ENCODE results near the gene FAM131C.

The FAM131C gene

DNA sequence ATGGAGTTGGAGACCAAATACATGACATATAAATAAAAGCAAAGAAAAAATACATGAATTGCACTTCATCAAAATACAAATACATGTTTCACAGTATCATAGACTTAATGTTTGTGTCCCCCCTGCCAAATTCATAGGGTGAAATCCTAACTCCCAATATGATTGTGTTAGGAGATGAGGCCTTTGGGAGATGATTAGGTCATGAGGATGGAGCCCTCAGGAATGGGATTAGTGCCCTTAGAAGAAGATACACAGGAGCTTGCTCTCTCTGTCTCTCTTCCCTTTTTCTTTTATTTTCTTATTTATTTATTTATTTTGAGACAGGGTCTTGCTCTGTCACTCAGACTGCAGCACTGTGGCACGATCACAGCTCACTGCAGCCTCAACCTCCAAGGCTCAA lies 26.0 kb upstream of the FAM131C start:
- no peak for DNase-seq

DNA sequence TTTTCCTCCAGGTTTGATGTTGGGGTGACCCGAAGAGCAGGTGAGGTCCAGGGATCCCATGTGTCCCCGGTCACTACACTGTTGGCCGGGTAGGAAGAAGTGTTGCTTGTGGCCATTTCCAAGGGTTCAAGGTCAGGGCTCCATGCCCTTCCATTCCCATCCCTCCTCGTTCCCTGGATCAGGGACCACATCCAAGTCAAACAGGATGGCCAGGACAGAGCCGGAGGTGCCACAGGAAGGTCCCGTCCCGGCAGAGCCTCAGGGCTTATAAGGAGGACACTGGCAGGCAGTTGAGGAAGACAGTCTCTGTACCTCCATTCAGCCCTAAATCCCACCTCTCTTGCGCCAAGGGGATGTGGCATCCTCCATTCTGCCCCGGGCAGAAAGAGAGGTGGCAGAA lies 22.0 kb upstream of the FAM131C start:
- DNase-seq: peak; percentile 41

GRCh38 chr1:16094453-16095158 lies 21.2 kb upstream of the FAM131C start:
- DNase-seq: peak; percentile 41

- peak; percentile 63 for DNase-seq
Measured at GRCh38 chr1:16093611-16094010, 20.2 kb upstream of the FAM131C start.

GRCh38 chr1:16092923-16093511 lies 19.6 kb upstream of the FAM131C start:
- no peak for DNase-seq

GRCh38 chr1:16092097-16092922 lies 18.9 kb upstream of the FAM131C start:
- peak; percentile 45 for DNase-seq

- peak; percentile 43 for DNase-seq
Measured at GRCh38 chr1:16091296-16091695, 17.8 kb upstream of the FAM131C start.

DNA sequence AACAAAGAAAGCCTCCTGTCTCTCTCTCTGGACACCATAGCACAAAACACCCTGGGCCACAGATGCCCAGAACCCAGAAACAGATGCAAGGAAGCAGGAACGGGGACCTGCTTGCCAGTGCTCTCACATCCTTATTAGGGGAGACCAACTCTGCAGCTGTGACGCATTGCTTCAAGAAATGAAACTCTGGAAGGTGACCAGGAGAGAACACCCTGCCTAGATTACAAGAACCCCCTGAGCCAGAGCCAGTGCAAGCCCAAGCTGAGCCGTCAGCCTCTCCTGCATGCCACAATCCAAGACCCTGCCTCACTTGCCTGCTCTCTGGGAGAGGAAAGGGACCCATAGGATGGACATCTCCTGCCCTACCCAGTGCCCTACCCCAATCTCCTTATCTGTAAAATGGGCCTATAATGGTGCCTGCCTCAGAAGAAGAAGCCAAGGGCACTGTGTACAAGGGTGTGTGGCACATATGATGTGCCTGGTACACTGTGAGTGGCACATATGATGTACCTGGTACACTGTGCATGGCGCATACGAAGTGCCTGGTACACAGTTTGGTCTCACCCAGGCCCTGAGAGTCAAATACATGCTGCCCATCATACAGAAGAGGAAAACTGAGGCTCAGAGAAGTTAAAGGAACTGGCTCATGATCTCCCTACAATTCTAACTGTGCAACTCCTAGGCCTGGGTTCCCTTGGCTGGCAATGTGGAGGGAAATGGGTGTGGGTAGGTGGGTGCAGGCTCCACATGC lies 16.8 kb upstream of the FAM131C start:
- no peak for DNase-seq

- peak; percentile 93 for DNase-seq
Measured at GRCh38 chr1:16088996-16089395, 15.5 kb upstream of the FAM131C start.

GRCh38 chr1:16088351-16088911 lies 15.0 kb upstream of the FAM131C start:
- DNase-seq: peak; percentile 59

DNA sequence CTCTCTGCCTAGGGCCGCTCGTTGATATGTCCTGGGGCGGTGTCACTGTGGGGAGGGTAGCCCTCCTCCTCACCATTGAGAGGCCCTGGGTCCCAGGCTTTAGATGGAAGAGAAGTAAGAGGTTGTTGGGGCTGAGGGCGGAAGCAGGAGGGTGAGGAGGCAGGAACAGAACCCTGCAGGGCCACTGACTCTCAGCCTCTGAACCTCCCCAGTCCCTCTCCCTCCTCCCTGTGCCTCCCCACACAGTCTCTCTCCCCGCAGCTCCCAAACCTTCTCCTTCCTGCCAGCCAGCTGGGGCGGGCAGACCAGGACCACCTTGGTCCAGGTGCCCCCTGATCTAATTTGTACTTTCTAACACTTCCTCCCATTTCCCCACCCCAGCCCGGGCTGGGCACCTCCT lies 14.3 kb upstream of the FAM131C start:
- peak; percentile 47 for DNase-seq

DNA sequence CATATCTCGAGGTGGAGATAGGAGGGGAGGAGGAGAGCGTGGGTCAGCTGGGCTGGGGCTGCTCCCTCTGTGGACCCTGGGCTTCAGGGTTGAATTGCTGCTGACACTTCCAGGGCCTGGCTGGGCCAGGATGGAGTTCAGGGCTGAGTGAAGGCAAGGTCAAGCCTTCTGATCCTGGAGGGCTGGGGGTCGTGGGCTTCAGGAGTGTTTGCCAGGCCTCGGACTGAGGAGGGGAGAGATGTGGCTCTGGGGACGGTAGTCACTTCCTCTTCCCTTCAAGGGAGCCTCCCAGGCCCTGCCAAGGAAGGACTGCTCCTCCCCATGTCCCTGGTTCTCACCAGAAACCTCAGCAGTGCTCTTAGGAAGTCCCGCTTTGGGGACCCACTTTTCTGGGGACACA lies 12.1 kb upstream of the FAM131C start:
- peak; percentile 48 for DNase-seq

DNA sequence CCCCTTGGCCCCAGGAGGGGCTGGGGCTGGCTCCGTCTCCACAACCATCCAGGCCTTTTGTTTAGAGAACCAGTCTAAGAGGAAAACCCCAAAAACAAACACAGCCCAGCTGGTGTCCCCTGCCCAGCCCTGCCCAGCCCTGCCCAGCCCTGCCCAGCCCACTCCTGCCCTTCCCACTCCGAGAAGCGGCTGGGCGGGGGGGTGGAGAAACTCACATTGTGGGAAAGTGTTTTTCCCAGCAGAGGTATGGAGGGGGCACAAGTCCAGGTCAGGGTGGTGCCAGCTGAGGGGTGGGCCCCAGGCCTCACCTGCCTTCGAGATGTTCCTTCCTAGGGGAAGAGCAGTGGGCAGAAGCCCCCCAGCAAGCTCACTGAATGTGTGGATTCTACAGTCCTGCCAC lies 10.0 kb upstream of the FAM131C start:
- no peak for DNase-seq

DNA sequence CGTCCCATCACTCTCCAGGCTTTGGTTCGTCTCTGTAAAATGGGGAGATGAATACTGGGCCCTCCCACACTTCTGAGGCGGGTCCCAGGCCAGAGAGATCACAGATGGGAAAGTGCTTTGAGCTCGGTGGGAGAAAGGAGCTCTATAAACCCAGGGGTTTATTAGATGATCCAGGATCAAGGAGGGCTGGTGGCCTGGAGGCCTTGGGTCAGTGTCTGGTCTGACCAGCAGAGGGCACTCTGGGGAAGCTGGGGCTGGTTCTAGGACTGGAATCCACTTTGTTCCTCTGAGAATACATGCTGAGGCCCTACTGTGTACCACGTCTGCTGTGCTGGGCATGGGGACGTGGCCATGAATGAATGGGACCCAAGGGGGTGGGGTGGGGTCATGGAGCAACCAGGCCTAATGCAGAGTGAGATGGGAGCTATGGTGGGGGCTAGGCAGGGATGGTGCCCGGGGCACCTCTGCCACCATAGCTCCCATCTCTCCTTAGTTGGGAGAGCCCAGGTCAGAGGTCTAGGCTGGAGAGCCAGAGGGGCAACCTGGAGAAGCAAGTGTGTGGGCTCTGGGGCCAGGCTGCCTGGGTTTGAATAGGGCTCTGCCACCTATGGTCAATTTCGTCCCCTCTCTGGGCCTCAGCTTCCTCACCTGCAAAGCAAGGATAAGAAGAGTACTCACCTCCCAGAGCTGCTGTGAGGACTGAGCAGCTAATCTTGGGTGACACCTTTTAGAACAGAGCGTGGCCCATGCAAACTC lies 9.0 kb upstream of the FAM131C start:
- DNase-seq: peak; percentile 88

DNA sequence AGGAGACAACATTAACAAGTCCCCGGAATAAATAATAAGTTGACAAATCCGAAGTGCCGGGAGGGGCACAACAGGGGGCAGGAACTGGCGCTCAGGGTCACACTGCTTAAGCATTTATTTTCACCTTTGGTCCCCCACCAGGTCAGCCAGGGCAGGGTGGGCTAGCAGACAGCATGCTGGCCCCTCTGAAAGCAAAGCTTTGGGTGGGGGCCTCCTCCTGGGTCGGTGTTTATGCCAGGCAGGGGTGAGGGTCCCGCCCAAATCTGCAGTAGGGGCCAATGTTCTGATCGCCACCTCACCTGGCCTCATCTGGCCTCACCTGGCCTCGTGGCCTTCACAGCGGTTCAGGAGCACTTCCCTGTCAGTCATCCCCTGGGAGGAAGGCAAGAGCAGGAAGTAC lies 8.2 kb upstream of the FAM131C start:
- DNase-seq: no peak

DNA sequence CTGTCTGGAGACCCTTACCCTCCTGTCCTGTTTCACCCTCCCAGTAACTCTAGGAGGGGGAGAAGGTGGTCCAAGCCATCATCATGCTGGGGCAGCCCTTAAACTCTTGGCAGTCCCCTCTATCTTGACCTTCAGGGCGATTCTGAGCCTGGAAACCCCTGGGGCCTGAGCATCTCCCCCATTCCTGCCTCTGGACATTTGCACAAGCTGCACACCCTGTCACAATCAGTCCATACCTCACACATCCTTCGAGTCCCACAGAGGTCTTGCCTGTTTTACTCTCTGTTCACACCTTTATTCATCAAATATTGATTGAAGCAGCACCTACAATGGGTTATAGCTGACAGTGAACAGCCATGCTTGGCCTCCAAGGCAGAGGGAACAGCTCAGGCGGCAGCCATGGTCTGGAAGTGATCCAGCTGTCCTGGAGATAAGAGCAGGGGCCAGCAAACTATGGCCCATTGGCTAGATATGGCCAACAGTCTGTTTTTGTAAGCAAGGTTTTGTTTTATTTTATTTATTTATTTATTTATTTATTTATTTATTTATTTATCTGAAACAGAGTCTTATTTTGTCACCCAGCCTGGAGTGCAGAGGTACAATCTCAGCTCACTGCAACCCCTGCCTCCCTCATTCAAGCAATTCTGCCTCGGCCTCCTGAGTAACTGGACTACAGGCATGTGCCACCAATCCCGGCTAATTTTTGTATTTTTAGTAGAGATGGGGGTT lies 7.1 kb upstream of the FAM131C start:
- no peak for DNase-seq

DNA sequence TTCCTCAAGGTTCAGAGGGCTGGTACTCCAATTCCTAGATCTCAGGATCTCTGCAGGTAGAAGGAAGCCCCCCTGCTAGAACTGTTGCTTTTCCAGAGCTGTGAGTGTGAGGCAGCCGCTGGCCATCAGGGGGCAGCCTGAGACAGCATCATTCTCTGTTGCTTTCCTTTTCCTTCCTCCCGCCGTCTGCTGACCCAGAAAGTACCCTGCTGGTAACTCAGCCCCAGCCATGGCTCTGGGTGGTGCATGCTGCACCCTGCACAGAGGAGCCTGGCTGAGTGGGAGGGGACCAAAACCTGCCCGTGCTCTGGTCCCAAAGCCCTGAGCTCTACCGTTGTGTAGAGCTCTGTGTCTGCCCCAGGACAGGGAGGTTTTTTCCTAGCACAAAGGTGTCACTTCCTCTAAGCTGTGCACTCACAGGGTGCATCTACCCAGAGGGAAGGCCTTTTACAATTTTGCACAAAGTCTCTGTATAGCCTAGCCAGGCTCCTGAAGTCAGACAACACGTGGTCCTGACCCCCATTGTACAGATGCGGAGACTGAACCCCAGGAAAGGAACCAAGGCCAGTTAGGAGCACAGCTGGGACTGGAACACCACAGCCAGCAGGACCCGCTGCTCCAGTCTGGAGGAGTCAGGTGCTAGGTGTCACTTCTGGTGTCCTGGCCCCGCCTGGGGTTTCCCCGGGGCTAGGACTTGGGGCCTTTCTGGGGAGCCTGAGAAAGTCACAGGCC lies 5.6 kb upstream of the FAM131C start:
- DNase-seq: peak; percentile 91

- DNase-seq: no peak
Measured at GRCh38 chr1:16077406-16078245, 4.2 kb upstream of the FAM131C start.

DNA sequence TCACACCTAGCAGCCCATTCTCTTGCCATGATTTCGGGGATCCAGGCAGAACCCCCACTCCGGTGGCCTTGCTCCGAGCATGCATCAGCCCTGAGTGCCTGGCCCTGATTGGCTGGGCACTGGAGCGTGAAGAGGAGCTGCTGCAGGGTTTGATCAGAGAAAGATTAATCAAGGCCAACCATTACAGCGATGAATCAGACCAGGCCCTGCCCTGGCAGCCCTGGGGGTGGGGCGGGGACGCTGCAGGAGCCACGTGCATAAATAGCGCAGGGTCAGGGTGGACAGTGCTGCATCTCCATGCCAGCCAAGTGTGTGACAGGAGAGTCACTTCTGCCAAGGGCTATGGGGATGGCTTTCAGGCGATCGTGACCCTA lies 3.4 kb upstream of the FAM131C start:
- DNase-seq: no peak

Data from islet precursor cell (in vitro differentiated cells).